Cerebellar nuclear complex (tissue), 1 donor: Measurements from ENCODE around the gene ARCN1.
"Not testable (repeated sequence)": the region's sequence is repeated elsewhere in the genome, so short reads cannot be mapped to it uniquely, and the experiment has no call there.

Experiments
- DNase-seq, 2 experiments: peaks; one replicate each; lab custom pipeline; 2025; lab: John Stamatoyannopoulos, UW

The ARCN1 gene

GRCh38 chr11:118605116-118605867 is 33.1 kb downstream of the ARCN1 start:
- no peak for DNase-seq

- DNase-seq = no peak
Measured at GRCh38 chr11:118606157-118606843, 34.1 kb downstream of the ARCN1 start.

GRCh38 chr11:118606844-118607228 is 34.6 kb downstream of the ARCN1 start:
- DNase-seq = no peak

GRCh38 chr11:118607401-118608359 is 35.5 kb downstream of the ARCN1 start, which contains the start of gene PHLDB1:
Gene PHLDB1, plus strand, starts transcription at chr11:118607615. Its CDS starts 6,222 bp downstream, at chr11:118613837.
- no peak for DNase-seq

GRCh38 chr11:118608360-118609227 is 36.4 kb downstream of the ARCN1 start:
- no peak for DNase-seq

GRCh38 chr11:118609380-118610224 is 37.4 kb downstream of the ARCN1 start:
- DNase-seq = no peak

GRCh38 chr11:118610225-118610772 is 38.1 kb downstream of the ARCN1 start:
- no peak for DNase-seq

- DNase-seq = peak in 1 of 2 experiments; percentile 63
Measured at GRCh38 chr11:118610773-118611432, 38.7 kb downstream of the ARCN1 start.

- DNase-seq = not testable (repeated sequence)
Measured at GRCh38 chr11:118611433-118611795, 39.2 kb downstream of the ARCN1 start.

- no peak for DNase-seq
Measured at GRCh38 chr11:118612378-118612777, 40.2 kb downstream of the ARCN1 start.

- no peak for DNase-seq
Measured at GRCh38 chr11:118614511-118614910, 42.3 kb downstream of the ARCN1 start.

- no peak for DNase-seq
Measured at GRCh38 chr11:118615282-118615975, 43.2 kb downstream of the ARCN1 start.

- DNase-seq = no peak
Measured at GRCh38 chr11:118615976-118616371, 43.8 kb downstream of the ARCN1 start.

GRCh38 chr11:118618115-118618990 is 46.1 kb downstream of the ARCN1 start:
- DNase-seq = no peak

GRCh38 chr11:118618991-118619375 is 46.8 kb downstream of the ARCN1 start:
- no peak for DNase-seq

GRCh38 chr11:118619444-118620197 is 47.4 kb downstream of the ARCN1 start:
- peak in 1 of 2 experiments; percentile 26 for DNase-seq

GRCh38 chr11:118620529-118621070 is 48.4 kb downstream of the ARCN1 start:
- no peak for DNase-seq
